WTC11 (cell line): ENCODE data around the gene LENG1. TPM values are rescaled to one million over a fixed set of nuclear protein-coding genes. Genes with fewer than 3 reads are reported as not detected.

ENCODE experiments used
- ATAC-seq: fragments of 200-7000 bp; cut with Tn5 transposase; 2 replicates; pipeline ENCODE4 v1.10.0; 2021; ENCODE audit warnings: mild to moderate bottlenecking, moderate library complexity
- CTCF ChIA-PET: fragments of 300-600 bp; sonication (Branson Sonifier 250); formaldehyde crosslinking; loops from one replicate; lab custom pipeline; 2021; ENCODE audit warnings: antibody characterized with exemption; lab: Charles Lee
- POLR2A ChIA-PET: fragments of 350-600 bp; sonication (Branson Sonifier 250); formaldehyde crosslinking; loops from one replicate; lab custom pipeline; 2021; ENCODE audit warnings: antibody characterized with exemption; lab: Charles Lee
- DNase-seq: peaks from one replicate; pipeline ENCODE4 v3.0.0; 2021; ENCODE audit warnings: low spot score
- H3K27ac Mint-ChIP-seq: 2 replicates; pipeline ENCODE4 v1.8.0; 2021; ENCODE audit warnings: mixed read lengths
- H3K27me3 Mint-ChIP-seq: 2 replicates; pipeline ENCODE4 v1.8.0; 2021; ENCODE audit warnings: low read depth, mild to moderate bottlenecking, moderate library complexity, mixed read lengths
- H3K36me3 Mint-ChIP-seq: 2 replicates; pipeline ENCODE4 v1.8.0; 2021; ENCODE audit warnings: mixed read lengths
- H3K4me1 Mint-ChIP-seq: 2 replicates; pipeline ENCODE4 v1.8.0; 2022; ENCODE audit warnings: mixed read lengths
- H3K4me3 Mint-ChIP-seq: 2 replicates; pipeline ENCODE4 v1.8.0; 2021; ENCODE audit warnings: mild to moderate bottlenecking, moderate library complexity, mixed read lengths
- H3K9me3 Mint-ChIP-seq: 2 replicates; pipeline ENCODE4 v1.8.0; 2021; ENCODE audit warnings: mixed read lengths
- HMGA2 ChIP-seq: fragments of 250-450 bp; sonication (Bioruptor Pico); IDR thresholded peaks from 2 replicates; pipeline ENCODE4 v1.4.0; 2021; ENCODE audit warnings: mild to moderate bottlenecking, moderate library complexity
- JUN ChIP-seq: sonication (generic); formaldehyde crosslinking; IDR thresholded peaks from 2 replicates; pipeline ENCODE4 v1.8.0; 2023; ENCODE audit warnings: mild to moderate bottlenecking, missing genetic modification reagents
- KAT7 ChIP-seq: sonication (generic); formaldehyde crosslinking; IDR thresholded peaks from 2 replicates; pipeline ENCODE4 v1.8.1; 2023; ENCODE audit warnings: missing genetic modification reagents, mild to moderate bottlenecking, borderline replicate concordance
- MYBL2 ChIP-seq: sonication (generic); formaldehyde crosslinking; IDR thresholded peaks from 2 replicates; pipeline ENCODE4 v1.8.1; 2023; ENCODE audit warnings: mild to moderate bottlenecking, moderate library complexity, missing genetic modification reagents
- NFYB ChIP-seq: sonication (generic); formaldehyde crosslinking; conservative IDR thresholded peaks from 2 replicates; pipeline ENCODE4 v1.8.0; 2022; ENCODE audit warnings: low read depth, missing genetic modification reagents
- NR2C2 ChIP-seq: sonication (generic); formaldehyde crosslinking; IDR thresholded peaks from 2 replicates; pipeline ENCODE4 v1.8.0; 2022; ENCODE audit warnings: mild to moderate bottlenecking, missing genetic modification reagents
- PRDM15 ChIP-seq: sonication (generic); formaldehyde crosslinking; IDR thresholded peaks from 2 replicates; pipeline ENCODE4 v1.8.0; 2022; ENCODE audit warnings: missing genetic modification reagents
- PREB ChIP-seq: sonication (generic); formaldehyde crosslinking; IDR thresholded peaks from 2 replicates; pipeline ENCODE4 v1.8.1; 2022; ENCODE audit warnings: mild to moderate bottlenecking, missing genetic modification reagents, moderate library complexity, borderline replicate concordance
- RELA ChIP-seq: sonication (generic); formaldehyde crosslinking; IDR thresholded peaks from 2 replicates; pipeline ENCODE4 v1.8.1; 2022; ENCODE audit warnings: missing genetic modification reagents, mild to moderate bottlenecking, borderline replicate concordance
- SMAD4 ChIP-seq: sonication (generic); formaldehyde crosslinking; IDR thresholded peaks from 2 replicates; pipeline ENCODE4 v1.8.0; 2022; ENCODE audit warnings: mild to moderate bottlenecking, missing genetic modification reagents
- SP1 ChIP-seq: sonication (generic); formaldehyde crosslinking; conservative IDR thresholded peaks from 2 replicates; pipeline ENCODE4 v1.8.1; 2022; ENCODE audit warnings: missing genetic modification reagents
- TEAD1 ChIP-seq: sonication (generic); formaldehyde crosslinking; IDR thresholded peaks from 2 replicates; pipeline ENCODE4 v1.8.0; 2022; ENCODE audit warnings: mild to moderate bottlenecking, missing genetic modification reagents
- ZNF121 ChIP-seq: sonication (generic); formaldehyde crosslinking; IDR thresholded peaks from 2 replicates; pipeline ENCODE4 v1.8.0; 2023; ENCODE audit warnings: missing genetic modification reagents
- ZNF138 ChIP-seq: sonication (generic); formaldehyde crosslinking; conservative IDR thresholded peaks from 2 replicates; pipeline ENCODE4 v1.8.1; 2022; ENCODE audit warnings: mild to moderate bottlenecking, moderate library complexity, missing genetic modification reagents
- ZNF219 ChIP-seq: sonication (generic); formaldehyde crosslinking; IDR thresholded peaks from 2 replicates; pipeline ENCODE4 v1.8.0; 2023; ENCODE audit warnings: missing genetic modification reagents, mild to moderate bottlenecking, borderline replicate concordance
- ZNF532 ChIP-seq: fragments of 250-450 bp; sonication (Bioruptor Pico); IDR thresholded peaks from 2 replicates; pipeline ENCODE4 v1.9.0; 2021; ENCODE audit warnings: mild to moderate bottlenecking, borderline replicate concordance
- ZNF671 ChIP-seq: fragments of 250-450 bp; sonication (Bioruptor Pico); IDR thresholded peaks from 2 replicates; pipeline ENCODE4 v1.8.0; 2021; ENCODE audit warnings: mild to moderate bottlenecking
- total RNA-seq: library from RNA; stranded (reverse); gene quantifications from 3 replicates; pipeline ENCODE4 v1.2.3, GENCODE V29; 2021
- TF ChIP-seq, protein P1 (sequence below): sonication (generic); formaldehyde crosslinking; IDR thresholded peaks from 2 replicates; pipeline ENCODE4 v1.8.1; 2023; ENCODE audit warnings: mild to moderate bottlenecking, missing genetic modification reagents, moderate library complexity
- TF ChIP-seq, protein P2 (sequence below): fragments of 200-600 bp; IDR thresholded peaks from 2 replicates; pipeline ENCODE4 v1.8.0; 2022; ENCODE audit warnings: antibody characterized with exemption

Gene LENG1
- total RNA-seq, 1 experiment from 2014 or later, result 4.9 TPM

- H3K4me3 Mint-ChIP-seq, result no peak overlapping the region
- no peak for TF ChIP-seq ZNF671
- no peak for TF ChIP-seq ZNF219
- TF ChIP-seq NFYB (CRISPR knock-in tag), result no peak
- TF ChIP-seq RELA (CRISPR knock-in tag), result no peak
- TF ChIP-seq ZNF532 (CRISPR knock-in tag), result no peak
- no peak for TF ChIP-seq ZNF138 (CRISPR knock-in tag)
- no peak for TF ChIP-seq SP1
- no peak for TF ChIP-seq HMGA2 (CRISPR knock-in tag)
- TF ChIP-seq KAT7 (CRISPR knock-in tag), result no peak
- no peak for TF ChIP-seq PRDM15 (CRISPR knock-in tag)
- no peak for TF ChIP-seq SMAD4 (CRISPR knock-in tag)
- no peak for TF ChIP-seq NR2C2
- no peak for TF ChIP-seq MYBL2 (CRISPR knock-in tag)
- TF ChIP-seq, protein P1, sequence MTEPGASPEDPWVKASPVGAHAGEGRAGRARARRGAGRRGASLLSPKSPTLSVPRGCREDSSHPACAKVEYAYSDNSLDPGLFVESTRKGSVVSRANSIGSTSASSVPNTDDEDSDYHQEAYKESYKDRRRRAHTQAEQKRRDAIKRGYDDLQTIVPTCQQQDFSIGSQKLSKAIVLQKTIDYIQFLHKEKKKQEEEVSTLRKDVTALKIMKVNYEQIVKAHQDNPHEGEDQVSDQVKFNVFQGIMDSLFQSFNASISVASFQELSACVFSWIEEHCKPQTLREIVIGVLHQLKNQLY (CRISPR knock-in tag), result no peak
- TF ChIP-seq, protein P2, sequence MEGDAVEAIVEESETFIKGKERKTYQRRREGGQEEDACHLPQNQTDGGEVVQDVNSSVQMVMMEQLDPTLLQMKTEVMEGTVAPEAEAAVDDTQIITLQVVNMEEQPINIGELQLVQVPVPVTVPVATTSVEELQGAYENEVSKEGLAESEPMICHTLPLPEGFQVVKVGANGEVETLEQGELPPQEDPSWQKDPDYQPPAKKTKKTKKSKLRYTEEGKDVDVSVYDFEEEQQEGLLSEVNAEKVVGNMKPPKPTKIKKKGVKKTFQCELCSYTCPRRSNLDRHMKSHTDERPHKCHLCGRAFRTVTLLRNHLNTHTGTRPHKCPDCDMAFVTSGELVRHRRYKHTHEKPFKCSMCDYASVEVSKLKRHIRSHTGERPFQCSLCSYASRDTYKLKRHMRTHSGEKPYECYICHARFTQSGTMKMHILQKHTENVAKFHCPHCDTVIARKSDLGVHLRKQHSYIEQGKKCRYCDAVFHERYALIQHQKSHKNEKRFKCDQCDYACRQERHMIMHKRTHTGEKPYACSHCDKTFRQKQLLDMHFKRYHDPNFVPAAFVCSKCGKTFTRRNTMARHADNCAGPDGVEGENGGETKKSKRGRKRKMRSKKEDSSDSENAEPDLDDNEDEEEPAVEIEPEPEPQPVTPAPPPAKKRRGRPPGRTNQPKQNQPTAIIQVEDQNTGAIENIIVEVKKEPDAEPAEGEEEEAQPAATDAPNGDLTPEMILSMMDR, result no peak
- no peak for TF ChIP-seq JUN (CRISPR knock-in tag)
- TF ChIP-seq TEAD1 (CRISPR knock-in tag), result no peak
- TF ChIP-seq PREB (CRISPR knock-in tag), result no peak
- no peak for TF ChIP-seq ZNF121
Measured at GRCh38 chr19:54106716-54107115, 52.8 kb downstream of the LENG1 start.

More at GRCh38 chr19:54106716-54107115, 52.8 kb downstream of the LENG1 start:
- Mint-ChIP-seq H3K36me3 (peaks cover 48% of the 10 kb centered on the region), H3K27ac (no peak overlapping the region), H3K4me1 (peaks cover 3% of the 10 kb centered on the region), H3K27me3 (no peaks in the 10 kb centered on the region), H3K9me3 (no peaks in the 10 kb centered on the region)
- POLR2A ChIA-PET, result interaction anchor here (0.5 kb wide), 1 partner anchor 18 kb away, joined by 3 read pairs; no protein-coding TSS in a partner anchor
- DNase-seq, result no peak
- ATAC-seq, result no peak
- CTCF ChIA-PET, result no interaction called here
